Osteoblast (primary cell): ENCODE results near the gene IL6R. TPM values are rescaled to one million over a fixed set of nuclear protein-coding genes. Genes with fewer than 3 reads are reported as not detected.

Experiments used
- DNase-seq: peaks from one replicate; pipeline ENCODE4 v3.0.0; 2011; ENCODE audit warnings: low spot score, mixed read lengths; ENCODE audit not compliant: insufficient read length; ENCODE audit errors: missing footprints
- H2AFZ ChIP-seq: 2 replicates; pipeline ENCODE4 v1.6.0; 2011; ENCODE audit warnings: mild to moderate bottlenecking, low read length
- H3K27ac ChIP-seq: 2 replicates; pipeline ENCODE4 v1.5.1; 2011; ENCODE audit warnings: mild to moderate bottlenecking, low read depth, low read length, moderate library complexity
- H3K27me3 ChIP-seq: 2 replicates; pipeline ENCODE4 v1.6.0; 2012; ENCODE audit warnings: mild to moderate bottlenecking, control low read depth, inconsistent platforms, low read length, moderate library complexity; ENCODE audit not compliant: insufficient read depth
- H3K36me3 ChIP-seq: 2 replicates; pipeline ENCODE4 v1.5.1; 2011; ENCODE audit warnings: mild to moderate bottlenecking, low read length, control low read depth, moderate library complexity; ENCODE audit not compliant: insufficient read depth
- H3K4me1 ChIP-seq: 2 replicates; pipeline ENCODE4 v1.5.1; 2011; ENCODE audit warnings: mild to moderate bottlenecking, low read length, control low read depth, moderate library complexity; ENCODE audit not compliant: insufficient read depth
- H3K4me2 ChIP-seq: 2 replicates; pipeline ENCODE4 v1.6.0; 2011; ENCODE audit warnings: mild to moderate bottlenecking, low read length; ENCODE audit not compliant: insufficient read depth
- H3K4me3 ChIP-seq: fragments of 200-600 bp; sonication (generic); 3 replicates; pipeline ENCODE4 v1.5.1; 2012; ENCODE audit warnings: mild to moderate bottlenecking, low read length, inconsistent platforms; ENCODE audit not compliant: insufficient read depth
- H3K79me2 ChIP-seq: 2 replicates; pipeline ENCODE4 v1.6.0; 2012; ENCODE audit warnings: mild to moderate bottlenecking, low read length, control low read depth, inconsistent platforms; ENCODE audit not compliant: insufficient read depth
- H3K9me3 ChIP-seq: 2 replicates; pipeline ENCODE4 v1.5.1; 2011; ENCODE audit warnings: low read depth, low read length, control low read depth
- H4K20me1 ChIP-seq: 2 replicates; pipeline ENCODE4 v1.6.0; 2012; ENCODE audit warnings: mild to moderate bottlenecking, low read length, control low read depth; ENCODE audit not compliant: insufficient read depth
- CTCF ChIP-seq: IDR thresholded peaks from 2 replicates; pipeline ENCODE4 v1.5.1; 2011; ENCODE audit warnings: mild to moderate bottlenecking, low read depth, low read length, moderate library complexity; ENCODE audit errors: extremely low read depth
- total RNA-seq: library from RNA; depleted of rRNA; stranded (reverse); fragments of >200 nt; gene quantifications from 2 replicates; pipeline ENCODE4 v1.2.3, GENCODE V29; 2012

The IL6R gene
- total RNA-seq, 1 donor, result 8.0 TPM

GRCh38 chr1:154384650-154385489 is 20.3 kb upstream of the IL6R start:
- Histone ChIP-seq H3K9me3 (no peaks in the 10 kb centered on the region), H3K4me1 (no peaks in the 10 kb centered on the region), H3K27ac (no peak overlapping the region), H2AFZ (no peak overlapping the region), H3K27me3 (peaks cover 21% of the 10 kb centered on the region), H3K79me2 (no peaks in the 10 kb centered on the region), H3K4me3 (no peak overlapping the region), H3K4me2 (no peak overlapping the region), H4K20me1 (no peaks in the 10 kb centered on the region), H3K36me3 (no peaks in the 10 kb centered on the region)
- no peak for DNase-seq
- no peak for TF ChIP-seq CTCF

DNA sequence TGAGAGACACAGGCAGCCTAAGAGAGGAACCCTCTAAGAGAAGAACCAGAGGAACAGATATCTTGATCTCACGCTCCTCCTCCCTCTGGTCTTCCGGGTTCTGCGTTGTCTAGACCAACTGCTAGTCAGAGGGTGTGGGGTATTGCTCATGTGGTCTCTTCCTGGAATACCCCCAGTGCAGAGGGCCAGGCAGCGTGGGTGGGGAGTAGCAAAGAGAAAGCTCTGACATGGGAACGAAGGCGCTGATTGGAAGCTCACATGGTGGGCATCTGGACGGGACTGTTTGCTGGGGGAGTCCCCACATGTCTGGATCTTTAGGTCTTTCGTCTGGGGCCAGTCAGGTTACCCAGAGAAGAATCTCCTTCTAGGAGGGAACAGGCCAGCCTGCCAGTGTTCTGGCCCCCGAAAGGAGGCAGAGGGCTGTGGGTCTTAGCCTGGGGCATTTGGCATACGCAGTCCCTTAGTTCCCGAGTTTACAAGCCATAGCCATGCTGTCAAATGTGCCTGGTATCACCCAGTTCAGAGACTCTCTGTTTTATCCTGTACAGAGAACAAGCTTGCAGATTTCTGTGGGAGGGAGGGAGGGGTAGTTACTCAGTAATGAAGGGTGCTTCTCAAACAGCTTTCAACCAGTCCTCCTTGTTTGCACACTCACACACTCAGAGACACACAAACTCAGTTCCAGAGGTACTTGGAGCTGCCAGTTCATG is 18.3 kb upstream of the IL6R start:
- Histone ChIP-seq H4K20me1 (no peaks in the 10 kb centered on the region), H3K79me2 (no peaks in the 10 kb centered on the region), H2AFZ (no peak overlapping the region), H3K4me1 (no peaks in the 10 kb centered on the region), H3K36me3 (no peaks in the 10 kb centered on the region), H3K27me3 (peaks cover 17% of the 10 kb centered on the region), H3K4me2 (no peak overlapping the region), H3K9me3 (no peaks in the 10 kb centered on the region), H3K4me3 (no peak overlapping the region), H3K27ac (no peak overlapping the region)
- DNase-seq, result no peak
- TF ChIP-seq CTCF, result no peak

- Histone ChIP-seq H3K79me2 (no peaks in the 10 kb centered on the region), H2AFZ (no peak overlapping the region), H3K27ac (no peak overlapping the region), H3K36me3 (no peaks in the 10 kb centered on the region), H3K4me3 (no peak overlapping the region), H3K9me3 (no peaks in the 10 kb centered on the region), H3K27me3 (peaks cover 6% of the 10 kb centered on the region), H3K4me1 (no peaks in the 10 kb centered on the region), H3K4me2 (no peak overlapping the region), H4K20me1 (no peaks in the 10 kb centered on the region)
- DNase-seq, result no peak
- TF ChIP-seq CTCF, result no peak
Measured at GRCh38 chr1:154391086-154391770, 13.9 kb upstream of the IL6R start.

- no peaks in the 10 kb centered on the region for H3K9me3 ChIP-seq
- no peaks in the 10 kb centered on the region for H3K4me1 ChIP-seq
- no peak overlapping the region for H3K27ac ChIP-seq
- H3K79me2 ChIP-seq, result no peaks in the 10 kb centered on the region
- no peaks in the 10 kb centered on the region for H4K20me1 ChIP-seq
- no peak for TF ChIP-seq CTCF
- no peak overlapping the region for H3K4me2 ChIP-seq
- no peaks in the 10 kb centered on the region for H3K27me3 ChIP-seq
- no peaks in the 10 kb centered on the region for H3K36me3 ChIP-seq
- H3K4me3 ChIP-seq, result no peak overlapping the region
- no peak for DNase-seq
- no peak overlapping the region for H2AFZ ChIP-seq
Measured at GRCh38 chr1:154398141-154398540, 7.0 kb upstream of the IL6R start.
